DOHH2 (cell line): ENCODE measurements around the gene TMEM234.

Experiments
- H3F3A ChIP-seq: fragments of 200-600 bp; sonication (generic), shearing (Covaris generic); 2 replicates; pipeline ENCODE4 v1.6.0; 2016; ENCODE audit warnings: antibody characterized with exemption, mild to moderate bottlenecking; ENCODE audit not compliant: control insufficient read depth, insufficient read depth
- H3K27ac ChIP-seq: fragments of 200-600 bp; sonication (generic); 2 replicates; pipeline ENCODE4 v1.5.1; 2014; ENCODE audit warnings: low read depth, mild to moderate bottlenecking, low read length, moderate library complexity
- H3K27me3 ChIP-seq: fragments of 200-600 bp; sonication (generic); 2 replicates; pipeline ENCODE4 v1.6.1; 2014; ENCODE audit warnings: mild to moderate bottlenecking, low read length, mixed read lengths; ENCODE audit not compliant: control insufficient read depth
- H3K36me3 ChIP-seq: fragments of 200-600 bp; sonication (generic); 2 replicates; pipeline ENCODE4 v1.6.1; 2014; ENCODE audit warnings: mild to moderate bottlenecking, low read length, moderate library complexity, mixed read lengths; ENCODE audit not compliant: control insufficient read depth
- H3K4me1 ChIP-seq: fragments of 200-600 bp; sonication (generic); 2 replicates; pipeline ENCODE4 v1.6.1; 2014; ENCODE audit warnings: mild to moderate bottlenecking, low read length, mixed read lengths; ENCODE audit not compliant: control insufficient read depth
- H3K4me2 ChIP-seq: fragments of 200-600 bp; sonication (generic); 2 replicates; pipeline ENCODE4 v1.6.0; 2014; ENCODE audit warnings: mild to moderate bottlenecking, low read length, moderate library complexity
- H3K4me3 ChIP-seq: fragments of 200-600 bp; sonication (generic); 2 replicates; pipeline ENCODE4 v1.5.1; 2014; ENCODE audit warnings: mild to moderate bottlenecking, low read length, mixed read lengths
- H3K79me2 ChIP-seq: fragments of 200-600 bp; sonication (generic); 2 replicates; pipeline ENCODE4 v1.6.1; 2014; ENCODE audit warnings: mild to moderate bottlenecking, low read length, mixed read lengths; ENCODE audit not compliant: control insufficient read depth
- H3K9me2 ChIP-seq: fragments of 200-600 bp; sonication (generic); replicated peaks from 2 replicates; pipeline ENCODE4 v1.6.1; 2014; ENCODE audit warnings: mild to moderate bottlenecking, low read length, mixed read lengths; ENCODE audit not compliant: control insufficient read depth
- H3K9me3 ChIP-seq: fragments of 200-600 bp; sonication (generic); 2 replicates; pipeline ENCODE4 v1.6.1; 2014; ENCODE audit warnings: antibody characterized with exemption, low read length, mixed read lengths; ENCODE audit not compliant: control insufficient read depth, insufficient read depth
- H4K20me1 ChIP-seq: fragments of 200-600 bp; sonication (generic); 2 replicates; pipeline ENCODE4 v1.6.0; 2014; ENCODE audit warnings: low read depth, mild to moderate bottlenecking, antibody characterized with exemption, low read length, moderate library complexity; ENCODE audit not compliant: control insufficient read depth, insufficient read depth
- CTCF ChIP-seq: fragments of 200-600 bp; sonication (generic); IDR thresholded peaks from one replicate; pipeline ENCODE4 v1.5.1; 2014; ENCODE audit warnings: antibody characterized with exemption, mild to moderate bottlenecking, low read depth, low read length; ENCODE audit not compliant: poor library complexity, severe bottlenecking
- EZH2phosphoT487 ChIP-seq: fragments of 200-600 bp; sonication (generic); IDR thresholded peaks from 2 replicates; pipeline ENCODE4 v1.6.1; 2017; ENCODE audit warnings: borderline replicate concordance, mild to moderate bottlenecking, antibody characterized with exemption, low read length, moderate library complexity, mixed read lengths

TMEM234 gene

GRCh38 chr1:32199043-32199716 lies 23.0 kb downstream of the TMEM234 start:
- Histone ChIP-seq H3K27me3 (no peaks in the 10 kb centered on the region), H3K4me1 (peaks cover 36% of the 10 kb centered on the region), H4K20me1 (no peaks in the 10 kb centered on the region), H3K4me3 (peak overlapping the region; percentile 86; the same call in 1 of the 2 replicates), H3K4me2 (peak overlapping the region; percentile 83), H3K9me3 (no peaks in the 10 kb centered on the region), H3K36me3 (peaks cover 43% of the 10 kb centered on the region), H3F3A (peaks cover 9% of the 10 kb centered on the region; the same call in 1 of the 2 replicates), H3K79me2 (no peaks in the 10 kb centered on the region), H3K9me2 (no peaks in the 10 kb centered on the region), H3K27ac (no peak overlapping the region)
- TF ChIP-seq CTCF: no peak
- no peak for TF ChIP-seq EZH2phosphoT487

GRCh38 chr1:32198237-32199042 lies 23.7 kb downstream of the TMEM234 start:
- Histone ChIP-seq H3K79me2 (no peaks in the 10 kb centered on the region), H3K4me2 (no peak overlapping the region), H3K9me3 (no peaks in the 10 kb centered on the region), H4K20me1 (no peaks in the 10 kb centered on the region), H3F3A (peaks cover 9% of the 10 kb centered on the region; the same call in 1 of the 2 replicates), H3K27me3 (no peaks in the 10 kb centered on the region), H3K27ac (no peak overlapping the region), H3K4me3 (no peak overlapping the region), H3K4me1 (peaks cover 36% of the 10 kb centered on the region), H3K36me3 (peaks cover 50% of the 10 kb centered on the region), H3K9me2 (no peaks in the 10 kb centered on the region)
- TF ChIP-seq CTCF: no peak

GRCh38 chr1:32197837-32198236 lies 24.3 kb downstream of the TMEM234 start:
- Histone ChIP-seq H3K27ac (no peak overlapping the region), H3K4me1 (peaks cover 36% of the 10 kb centered on the region), H3K9me2 (no peaks in the 10 kb centered on the region), H3F3A (peaks cover 9% of the 10 kb centered on the region; the same call in 1 of the 2 replicates), H3K27me3 (no peaks in the 10 kb centered on the region), H3K9me3 (no peaks in the 10 kb centered on the region), H3K79me2 (no peaks in the 10 kb centered on the region), H3K4me2 (no peak overlapping the region), H3K4me3 (no peak overlapping the region), H3K36me3 (peaks cover 56% of the 10 kb centered on the region), H4K20me1 (no peaks in the 10 kb centered on the region)
- TF ChIP-seq CTCF (no peak), EZH2phosphoT487 (no peak)
